GM19467 (cell line): ENCODE results near the gene TOLLIP.
A peak's percentile ranks its signal among the peaks of the same experiment; 100 is the strongest.
"Not testable (repeated sequence)": the region's sequence is repeated elsewhere in the genome, so short reads cannot be mapped to it uniquely, and the experiment has no call there.

ENCODE experiments used
- ATAC-seq: cut with Tn5 transposase; IDR thresholded peaks from one replicate; pipeline ENCODE4 v1.9.1; 2021; ENCODE audit warnings: mild to moderate bottlenecking, moderate library complexity; ENCODE audit not compliant: unreplicated experiment

TOLLIP gene

DNA sequence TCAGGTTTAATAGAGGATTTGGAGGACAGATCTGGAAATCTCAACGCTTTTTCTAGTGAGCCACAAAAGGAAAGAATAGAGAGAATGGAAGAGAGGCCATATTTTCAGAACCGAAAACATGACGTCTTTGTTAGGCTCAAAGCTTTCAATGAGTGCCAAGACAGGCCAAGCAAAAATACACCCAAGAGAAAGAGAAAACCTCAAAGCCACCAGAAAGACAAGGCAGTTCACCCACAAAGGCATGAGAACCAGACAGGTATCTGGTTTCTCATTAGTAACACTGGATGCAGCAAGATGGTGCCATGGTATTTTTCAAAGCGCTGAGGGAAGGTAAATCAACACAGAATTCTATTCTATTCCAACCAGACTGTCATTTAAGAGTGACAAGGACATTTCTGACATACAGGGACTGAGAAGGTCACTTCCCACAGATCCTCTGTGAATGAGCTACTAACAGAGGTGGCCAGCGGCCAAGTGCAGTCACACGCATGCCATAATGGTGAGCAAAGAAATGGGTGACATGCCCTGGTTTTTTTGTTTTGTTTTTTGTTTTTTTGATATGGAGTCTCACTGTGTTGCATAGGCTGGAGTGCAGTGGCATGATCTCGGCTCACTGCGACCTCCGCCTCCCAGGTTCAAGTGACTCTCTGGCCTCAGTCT lies 41.9 kb downstream of the TOLLIP start:
- ATAC-seq, result no peak

DNA sequence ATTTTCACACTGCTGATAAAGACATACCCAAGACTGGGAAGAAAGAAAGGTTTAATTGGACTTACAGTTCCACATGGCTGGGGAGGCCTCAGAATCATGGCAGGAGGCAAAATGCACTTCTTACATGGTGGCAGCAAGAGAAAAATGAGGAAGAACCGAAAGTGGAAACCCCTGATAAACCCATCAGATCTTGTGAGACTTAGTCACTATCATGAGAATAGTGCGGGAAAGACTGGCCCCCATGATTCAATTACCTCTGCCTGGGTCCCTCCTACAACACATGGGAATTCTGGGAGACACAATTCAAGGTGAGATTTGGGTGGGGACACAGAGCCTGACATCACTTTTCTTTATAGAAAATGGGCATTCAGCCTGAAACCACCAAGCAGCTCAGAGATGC lies 42.5 kb downstream of the TOLLIP start:
- ATAC-seq, result not testable (repeated sequence)

DNA sequence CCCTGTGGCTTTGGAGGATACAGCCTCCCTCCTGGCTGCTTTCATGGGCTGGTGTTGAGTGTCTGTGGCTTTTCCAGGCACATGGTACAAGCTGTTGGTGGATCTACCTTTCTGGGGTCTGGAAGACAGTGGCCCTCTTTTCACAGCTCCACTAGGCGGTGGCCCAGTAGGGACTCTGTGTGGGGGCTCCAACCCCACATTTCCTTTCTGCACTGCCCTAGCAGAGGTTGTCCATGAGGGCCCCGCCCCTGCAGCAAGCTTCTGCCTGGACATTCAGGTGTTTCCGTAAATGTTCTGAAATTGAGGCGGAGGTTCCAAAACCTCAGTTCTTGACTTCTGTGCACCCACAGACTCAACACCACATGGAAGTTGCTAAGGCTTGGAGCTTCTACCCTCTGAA lies 44.0 kb downstream of the TOLLIP start:
- not testable (repeated sequence) for ATAC-seq

DNA sequence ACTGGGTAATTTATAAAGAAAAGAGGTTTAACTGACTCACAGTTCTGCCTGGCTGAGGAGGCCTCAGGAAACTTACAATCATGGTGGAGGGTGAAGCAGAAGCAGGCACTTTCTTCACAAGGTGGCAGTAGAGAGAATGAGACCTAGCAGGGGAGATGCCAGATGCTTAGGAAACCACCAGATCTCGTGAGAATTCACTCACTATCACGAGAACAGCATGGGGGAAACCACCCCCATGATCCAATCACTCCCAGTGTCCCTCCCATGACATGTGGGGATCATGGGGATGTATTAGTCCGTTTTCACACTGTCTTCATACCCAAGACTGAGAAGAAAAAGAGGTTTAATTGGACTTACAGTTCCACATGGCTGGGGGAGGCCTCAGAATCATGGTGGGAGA lies 45.0 kb downstream of the TOLLIP start:
- not testable (repeated sequence) for ATAC-seq

DNA sequence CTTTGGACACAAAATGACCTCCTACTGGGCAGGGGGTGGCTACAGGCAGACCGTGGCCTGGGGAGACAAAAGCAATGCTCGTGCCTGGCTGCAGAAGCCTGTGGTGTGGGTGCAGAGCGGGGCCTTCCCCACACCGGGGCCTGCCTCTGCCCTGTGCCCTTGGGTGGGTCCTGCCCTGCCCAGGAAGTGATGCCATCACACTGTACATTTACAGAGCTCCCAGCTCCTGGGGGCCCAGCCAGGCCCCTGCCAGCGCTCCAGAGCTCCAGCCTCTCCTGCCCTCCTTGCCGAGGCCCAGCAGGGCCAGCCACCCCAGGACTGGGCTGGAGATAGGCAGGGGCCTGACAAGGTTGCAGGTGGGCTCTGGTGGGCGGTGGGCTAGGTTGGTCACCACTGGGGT lies 46.4 kb downstream of the TOLLIP start:
- ATAC-seq, result no peak

DNA sequence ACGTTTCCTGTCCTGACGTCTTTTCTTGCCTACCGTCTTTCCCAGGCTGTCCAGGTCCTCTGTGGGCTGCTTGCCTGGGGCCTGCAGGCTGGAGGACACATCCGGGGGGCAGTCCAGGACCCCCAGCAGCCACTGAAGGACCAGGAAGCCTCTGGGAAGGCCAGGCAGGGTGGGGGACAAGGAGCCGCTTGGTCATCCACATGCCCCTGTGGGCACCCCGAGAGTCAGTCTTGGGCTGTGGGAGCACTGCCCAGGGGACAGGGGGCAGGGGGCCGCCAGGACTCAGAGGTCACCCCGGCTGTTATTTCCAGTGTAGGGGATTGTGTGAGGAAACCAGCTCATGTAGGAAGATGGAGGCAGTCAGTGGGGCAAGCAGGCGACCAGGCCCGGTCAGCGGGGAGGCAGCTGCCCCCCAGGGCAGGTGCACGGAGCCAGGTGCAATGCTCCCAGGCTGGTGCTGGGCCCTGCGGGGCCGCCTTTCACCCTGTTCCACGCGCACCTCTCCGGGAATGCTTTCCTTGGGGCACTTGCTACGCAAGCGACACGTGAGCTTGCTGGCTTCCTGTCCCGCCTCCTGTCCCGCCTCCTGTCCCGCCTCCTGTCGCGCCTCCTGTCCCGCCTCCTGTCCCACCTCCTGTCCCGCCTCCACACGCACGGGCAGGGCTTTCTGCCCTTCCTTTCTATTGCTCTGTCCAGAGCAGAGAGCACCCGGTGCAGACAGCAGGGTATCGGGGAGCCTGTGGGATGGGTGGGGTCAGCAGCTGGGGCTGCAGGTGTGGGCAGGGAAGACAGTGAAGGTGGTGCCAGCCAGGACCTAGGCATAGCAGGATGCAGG lies 47.0 kb downstream of the TOLLIP start:
- peak; percentile 56 for ATAC-seq

DNA sequence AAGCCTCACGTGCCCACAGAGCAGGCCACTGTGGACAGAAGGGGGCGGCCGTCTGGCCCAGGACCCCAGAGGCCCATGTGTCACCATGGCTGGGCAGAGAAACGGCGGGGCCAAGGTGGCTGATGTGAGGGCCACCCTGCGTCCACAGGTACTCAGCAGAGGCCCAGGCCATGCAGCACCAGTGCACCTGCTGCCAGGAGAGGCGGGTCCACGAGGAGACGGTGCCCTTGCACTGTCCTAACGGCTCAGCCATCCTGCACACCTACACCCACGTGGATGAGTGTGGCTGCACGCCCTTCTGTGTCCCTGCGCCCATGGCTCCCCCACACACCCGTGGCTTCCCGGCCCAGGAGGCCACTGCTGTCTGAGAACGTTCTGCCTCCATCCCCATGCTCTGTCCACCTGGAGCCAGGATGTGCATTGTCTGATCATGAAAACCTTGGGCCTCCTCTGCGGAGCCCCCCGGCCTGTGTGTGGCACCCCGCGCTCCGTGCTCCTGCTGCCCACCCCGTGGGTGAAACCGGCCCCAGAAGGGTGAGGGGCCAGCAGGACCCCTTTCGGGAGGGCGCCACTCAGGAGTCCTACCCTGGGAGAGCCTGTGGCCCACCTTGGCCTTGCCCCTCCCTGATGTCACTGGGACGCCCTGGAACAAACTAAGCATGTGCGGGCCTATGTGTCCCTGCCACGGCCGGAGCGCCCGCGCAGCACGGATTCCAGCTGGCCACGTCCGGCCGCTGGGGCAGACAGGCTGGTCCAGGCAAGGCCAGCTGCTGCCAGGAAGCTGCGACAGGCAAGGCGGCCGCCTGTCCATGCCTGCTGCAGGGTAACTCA lies 48.0 kb downstream of the TOLLIP start:
- ATAC-seq, result no peak

DNA sequence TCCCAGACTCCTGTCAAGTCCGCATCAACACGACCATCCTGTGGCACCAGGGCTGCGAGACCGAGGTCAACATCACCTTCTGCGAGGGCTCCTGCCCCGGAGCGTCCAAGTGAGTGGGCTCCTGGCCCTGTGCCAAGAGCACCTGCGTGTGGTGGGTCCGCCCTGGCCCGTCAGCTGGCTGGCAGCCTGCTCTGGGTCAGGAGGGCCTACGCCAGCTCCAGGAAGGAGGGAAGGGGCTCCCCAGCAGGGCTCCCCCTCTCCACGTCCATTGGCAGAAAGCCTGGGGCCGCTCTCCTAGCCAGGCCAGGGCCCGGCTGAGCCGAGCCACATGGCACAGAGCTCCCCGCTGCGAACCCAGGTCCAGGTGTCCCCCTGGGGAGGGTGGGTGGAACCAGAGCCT lies 48.8 kb downstream of the TOLLIP start:
- no peak for ATAC-seq

DNA sequence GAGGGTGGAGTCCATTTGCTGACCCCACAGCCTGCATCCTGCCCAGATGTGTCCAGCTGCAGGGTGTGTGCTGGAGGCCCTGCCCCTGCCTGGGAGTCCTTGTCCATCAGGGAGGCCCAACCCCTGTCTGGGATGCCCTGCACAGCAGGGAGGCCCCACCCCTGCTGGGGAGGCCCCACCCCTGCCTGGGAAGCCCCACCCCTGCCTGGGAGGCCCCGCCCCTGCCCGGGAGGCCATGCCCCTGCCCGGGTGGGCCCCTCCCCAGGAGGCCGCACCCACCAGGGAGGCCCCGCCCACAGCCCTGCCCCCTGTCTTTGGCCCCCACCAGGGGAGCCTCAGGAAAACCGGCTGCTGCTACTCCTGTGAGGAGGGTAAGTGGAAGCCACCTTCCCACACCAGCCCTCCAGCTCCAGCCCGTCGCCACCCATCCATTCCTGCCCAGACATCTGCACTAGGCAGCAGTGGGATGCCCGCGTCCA lies 49.4 kb downstream of the TOLLIP start:
- no peak for ATAC-seq

DNA sequence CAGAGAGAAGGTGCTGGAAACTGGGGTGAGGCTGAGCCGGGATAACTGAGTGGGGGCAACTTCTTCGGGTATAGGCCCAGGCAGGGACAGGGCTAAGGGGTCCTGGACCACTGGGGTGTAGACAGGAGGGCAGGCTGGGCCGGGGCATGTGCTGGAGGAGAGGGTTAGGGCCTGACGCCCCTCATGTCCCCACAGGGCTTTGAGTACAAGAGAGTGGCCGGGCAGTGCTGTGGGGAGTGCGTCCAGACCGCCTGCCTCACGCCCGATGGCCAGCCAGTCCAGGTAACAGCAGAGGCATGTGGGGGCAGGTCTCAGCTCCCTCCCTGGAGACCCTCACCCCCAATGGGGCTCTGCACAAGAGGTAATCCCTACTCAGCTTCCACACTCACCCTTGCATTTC lies 49.9 kb downstream of the TOLLIP start:
- ATAC-seq, result no peak

DNA sequence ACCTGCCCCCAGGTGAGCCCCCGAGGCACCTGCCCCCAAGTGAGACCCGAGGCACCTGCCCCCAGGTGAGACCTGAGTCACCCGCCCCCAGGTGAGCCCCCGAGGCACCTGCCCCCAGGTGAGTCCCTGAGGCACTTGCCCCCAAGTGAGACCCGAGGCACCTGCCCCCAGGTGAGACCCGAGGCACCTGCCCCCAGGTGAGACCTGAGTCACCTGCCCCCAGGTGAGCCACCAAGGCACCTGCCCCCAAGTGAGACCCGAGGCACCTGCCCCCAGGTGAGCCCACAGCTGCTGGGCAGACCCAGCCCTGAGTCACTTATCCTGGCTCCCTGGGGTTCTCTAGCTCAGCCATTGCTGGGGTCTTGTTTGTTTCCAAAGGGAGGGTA lies 50.4 kb downstream of the TOLLIP start:
- no peak for ATAC-seq

DNA sequence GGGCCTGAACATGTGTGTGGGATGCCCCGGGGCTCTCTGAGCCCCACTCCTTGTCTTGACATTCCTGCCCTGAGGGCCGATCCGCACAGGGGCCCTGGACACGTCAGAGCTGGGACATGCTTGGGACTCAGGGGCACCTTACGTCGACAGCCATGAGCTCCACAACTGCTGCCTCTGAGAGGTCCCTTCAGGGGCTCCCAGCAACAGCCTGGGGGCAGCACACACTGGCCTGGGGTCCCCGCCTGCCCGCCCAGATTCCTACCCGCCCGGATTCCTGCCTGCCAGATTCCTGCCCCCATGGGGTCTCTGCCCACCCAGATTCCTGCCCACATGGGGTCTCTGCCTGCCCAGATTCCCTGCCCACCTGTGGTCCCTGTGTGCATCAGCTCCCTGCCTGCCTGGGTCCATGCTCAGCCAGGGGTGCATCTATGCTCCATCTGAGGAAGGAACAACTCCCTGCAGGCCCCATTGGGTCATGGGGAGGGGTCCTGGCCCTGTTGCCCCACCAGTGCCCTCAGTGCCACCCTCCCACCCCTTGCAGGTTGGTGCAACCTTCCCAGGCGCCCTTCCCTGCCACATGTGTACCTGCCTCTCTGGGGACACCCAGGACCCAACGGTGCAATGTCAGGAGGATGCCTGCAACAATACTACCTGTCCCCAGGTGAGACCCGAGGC lies 50.9 kb downstream of the TOLLIP start:
- no peak for ATAC-seq

DNA sequence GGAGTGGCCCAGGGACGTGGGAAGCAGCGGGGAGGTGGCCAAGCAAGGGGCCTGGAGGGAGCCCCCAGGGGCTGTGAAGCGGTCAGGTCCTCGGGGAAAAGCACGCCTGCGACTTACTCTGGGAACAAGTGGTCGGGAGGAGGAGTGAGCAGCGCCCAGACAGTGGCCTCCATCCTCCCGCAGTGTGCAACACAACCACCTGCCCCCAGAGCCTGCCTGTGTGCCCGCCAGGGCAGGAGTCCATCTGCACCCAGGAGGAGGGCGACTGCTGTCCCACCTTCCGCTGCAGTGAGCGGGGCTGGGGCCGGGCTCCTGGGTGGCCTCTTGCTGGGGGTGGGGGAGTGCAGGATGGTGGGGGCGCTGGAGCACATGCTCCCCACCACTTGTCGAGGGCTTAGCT lies 51.5 kb downstream of the TOLLIP start:
- ATAC-seq, result no peak

DNA sequence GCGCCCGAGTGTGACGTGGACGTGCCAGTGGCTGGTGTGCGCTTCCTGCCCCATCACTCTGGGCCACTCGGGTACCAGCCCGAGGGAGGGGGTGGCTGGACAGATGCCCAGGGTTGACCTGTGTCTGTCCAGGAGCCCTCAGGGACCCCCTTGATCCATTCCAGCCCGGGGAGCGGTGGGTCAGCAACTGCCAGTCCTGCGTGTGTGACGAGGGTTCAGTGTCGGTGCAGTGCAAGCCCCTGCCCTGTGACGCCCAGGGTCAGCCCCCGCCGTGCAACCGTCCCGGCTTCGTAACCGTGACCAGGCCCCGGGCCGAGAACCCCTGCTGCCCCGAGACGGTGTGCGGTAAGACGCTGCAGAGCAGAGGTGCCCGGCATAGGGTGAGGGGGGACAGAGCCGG lies 52.1 kb downstream of the TOLLIP start:
- ATAC-seq, result no peak

DNA sequence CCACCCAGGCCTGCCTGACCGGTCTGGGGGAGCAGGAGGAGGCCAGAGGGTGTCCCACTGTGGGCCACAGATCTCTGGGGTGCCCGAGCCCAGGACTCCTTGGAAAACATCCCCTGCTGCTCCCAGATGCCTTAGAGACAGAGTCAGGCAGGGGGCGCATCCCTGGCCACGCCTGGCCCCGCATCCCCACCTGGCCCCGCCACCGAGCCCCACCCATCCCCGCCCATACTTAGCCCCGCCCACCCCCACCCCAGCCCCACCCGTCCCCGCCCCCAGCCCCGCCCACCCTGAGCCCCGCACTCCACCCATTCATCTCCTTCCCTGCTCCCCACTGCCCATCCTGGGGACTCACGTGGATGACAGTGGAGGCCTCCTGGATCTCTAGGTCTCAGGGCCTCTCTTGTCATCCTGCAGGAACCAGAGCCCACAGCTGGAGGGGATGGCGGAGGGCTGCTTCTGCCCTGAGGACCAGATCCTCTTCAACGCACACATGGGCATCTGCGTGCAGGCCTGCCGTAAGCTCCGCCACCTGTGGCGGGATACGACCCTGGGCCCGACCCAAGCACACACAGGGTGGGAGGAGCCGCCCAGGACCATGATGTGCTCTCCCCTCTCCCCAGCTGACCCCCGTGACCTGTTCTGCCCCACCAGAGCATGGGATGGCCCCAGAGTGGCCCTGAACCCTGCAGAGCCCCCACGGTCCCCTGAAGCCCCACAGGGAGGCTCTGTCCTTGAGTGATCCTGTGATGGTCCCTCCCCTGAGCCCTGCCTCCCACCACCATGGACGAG lies 53.0 kb downstream of the TOLLIP start:
- no peak for ATAC-seq

DNA sequence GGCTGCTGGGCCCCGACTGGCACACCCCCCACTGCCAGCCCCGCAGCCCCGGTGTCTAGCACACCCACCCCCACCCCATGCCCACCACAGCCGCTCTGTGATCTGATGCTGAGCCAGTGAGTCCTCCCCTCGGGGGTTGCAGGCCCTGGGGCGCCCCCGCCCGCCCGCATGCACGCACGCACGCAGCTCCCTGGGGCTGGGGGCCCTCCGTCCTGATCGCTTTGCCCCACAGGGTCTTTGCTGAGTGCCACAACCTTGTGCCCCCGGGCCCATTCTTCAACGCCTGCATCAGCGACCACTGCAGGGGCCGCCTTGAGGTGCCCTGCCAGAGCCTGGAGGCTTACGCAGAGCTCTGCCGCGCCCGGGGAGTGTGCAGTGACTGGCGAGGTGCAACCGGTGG lies 54.3 kb downstream of the TOLLIP start:
- no peak for ATAC-seq

DNA sequence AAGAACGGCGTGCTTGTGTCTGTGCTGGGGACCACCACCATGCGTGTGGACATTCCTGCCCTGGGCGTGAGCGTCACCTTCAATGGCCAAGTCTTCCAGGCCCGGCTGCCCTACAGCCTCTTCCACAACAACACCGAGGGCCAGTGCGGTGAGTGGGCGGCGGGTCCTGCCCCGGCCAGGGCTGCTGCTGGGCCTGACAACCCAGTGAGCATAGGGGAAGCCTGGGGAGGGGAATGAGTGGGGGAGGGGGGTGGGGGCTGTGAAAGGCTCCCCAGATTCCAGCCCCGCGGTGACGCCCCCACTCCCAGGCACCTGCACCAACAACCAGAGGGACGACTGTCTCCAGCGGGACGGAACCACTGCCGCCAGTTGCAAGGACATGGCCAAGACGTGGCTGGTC lies 54.7 kb downstream of the TOLLIP start:
- ATAC-seq, result no peak

DNA sequence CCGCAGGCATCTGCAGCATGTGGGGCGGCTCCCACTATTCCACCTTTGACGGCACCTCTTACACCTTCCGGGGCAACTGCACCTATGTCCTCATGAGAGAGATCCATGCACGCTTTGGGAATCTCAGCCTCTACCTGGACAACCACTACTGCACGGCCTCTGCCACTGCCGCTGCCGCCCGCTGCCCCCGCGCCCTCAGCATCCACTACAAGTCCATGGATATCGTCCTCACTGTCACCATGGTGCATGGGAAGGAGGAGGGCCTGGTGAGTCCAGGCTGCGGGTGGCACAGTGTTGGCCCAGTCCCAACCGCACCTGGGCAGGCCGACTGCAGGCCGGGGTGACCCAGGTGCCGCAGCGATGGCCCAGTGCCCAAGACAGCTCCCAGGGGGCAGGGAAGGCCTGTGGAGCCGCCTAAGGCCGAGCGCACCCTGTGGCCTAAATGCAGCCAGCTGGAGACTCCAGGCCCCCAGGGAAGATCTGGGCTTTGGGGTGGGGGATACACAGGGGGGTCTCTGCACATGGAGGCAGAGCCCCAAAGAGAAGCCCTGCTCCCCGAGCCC lies 55.3 kb downstream of the TOLLIP start:
- no peak for ATAC-seq

DNA sequence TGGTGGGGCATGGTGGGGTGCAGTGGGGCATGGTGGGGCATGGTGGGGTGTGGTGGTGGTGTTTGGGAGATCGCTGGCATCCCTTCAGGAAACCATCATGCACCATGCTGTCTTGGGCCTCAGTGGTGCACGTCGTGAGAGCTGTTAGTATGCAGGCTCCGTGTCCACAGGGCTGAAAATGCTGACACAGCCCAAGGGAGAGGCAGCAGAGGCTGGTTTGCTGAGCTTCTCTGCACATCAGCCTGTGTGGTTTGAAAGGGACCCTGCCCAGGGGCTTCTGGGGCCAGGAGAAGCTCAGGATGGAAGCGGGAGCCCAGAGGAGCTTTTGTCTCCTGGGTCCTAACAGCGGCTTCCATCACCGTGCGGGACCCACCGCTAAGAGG lies 56.3 kb downstream of the TOLLIP start:
- ATAC-seq, result no peak
